ENCODE measurements around the gene PTCH2. TPM values are rescaled to one million over a fixed set of nuclear protein-coding genes. Genes with fewer than 3 reads are reported as not detected.
"Not testable (repeated sequence)": the region's sequence is repeated elsewhere in the genome, so short reads cannot be mapped to it uniquely, and the experiment has no call there.

PTCH2 gene
- total RNA-seq, 1 donor from 2014 or later, result 3.4 TPM

DNA sequence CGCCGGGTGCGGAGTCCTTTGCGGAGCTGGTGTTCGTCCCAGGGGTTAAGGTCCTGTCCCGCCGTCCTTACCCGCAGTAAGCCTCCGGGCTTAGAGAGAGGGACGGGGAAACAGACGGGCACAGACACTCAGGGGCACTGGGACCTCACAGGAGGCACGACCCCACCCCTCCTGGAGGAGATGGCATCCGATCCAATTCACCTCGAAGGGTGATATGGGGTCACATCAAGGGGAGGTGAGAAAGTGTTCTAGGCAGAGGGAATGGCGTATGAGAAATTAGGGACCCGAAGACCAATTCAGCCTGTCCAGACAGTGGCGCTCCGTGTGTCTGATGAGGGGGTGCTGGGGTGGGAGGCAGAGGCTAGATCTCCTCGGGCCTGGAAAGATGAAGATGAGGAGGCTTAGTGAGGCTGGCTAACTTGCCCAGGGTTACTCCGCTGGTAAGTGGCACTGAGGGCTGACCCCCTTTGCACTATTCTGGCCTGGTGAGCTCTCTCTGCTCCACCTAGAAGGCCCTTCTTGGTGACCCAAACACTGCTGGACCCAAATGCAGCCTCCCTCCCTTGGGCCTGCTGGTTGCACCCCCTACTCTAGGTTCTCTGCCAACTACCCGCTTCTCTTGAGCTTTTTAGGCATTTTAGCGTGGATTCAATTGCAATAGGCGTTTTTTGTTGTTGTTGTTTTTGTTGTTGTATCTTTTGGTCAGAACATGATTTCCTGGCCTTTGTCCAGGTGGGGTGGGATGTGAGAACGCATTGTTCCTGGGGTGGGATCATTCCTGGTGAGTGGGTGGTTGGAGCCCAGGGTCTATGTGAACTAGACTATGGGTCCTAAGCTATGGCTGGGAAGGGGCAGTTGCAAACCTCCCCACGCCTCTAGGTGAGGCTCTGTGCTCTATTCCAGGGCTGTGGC lies 22.5 kb downstream of the PTCH2 start:
- Mint-ChIP-seq H3K36me3 (no peaks in the 10 kb centered on the region), H3K4me3 (peak overlapping the region; percentile 92), H3K4me1 (ENCODE audit: unreplicated experiment) (peaks cover 17% of the 10 kb centered on the region), H3K9me3 (no peaks in the 10 kb centered on the region), H3K27me3 (peaks cover 3% of the 10 kb centered on the region), H3K27ac (peak overlapping the region; percentile 100)
- DNase-seq (ENCODE audit: extremely low spot score, unreplicated experiment), result no peak
- TF ChIP-seq, protein P1, sequence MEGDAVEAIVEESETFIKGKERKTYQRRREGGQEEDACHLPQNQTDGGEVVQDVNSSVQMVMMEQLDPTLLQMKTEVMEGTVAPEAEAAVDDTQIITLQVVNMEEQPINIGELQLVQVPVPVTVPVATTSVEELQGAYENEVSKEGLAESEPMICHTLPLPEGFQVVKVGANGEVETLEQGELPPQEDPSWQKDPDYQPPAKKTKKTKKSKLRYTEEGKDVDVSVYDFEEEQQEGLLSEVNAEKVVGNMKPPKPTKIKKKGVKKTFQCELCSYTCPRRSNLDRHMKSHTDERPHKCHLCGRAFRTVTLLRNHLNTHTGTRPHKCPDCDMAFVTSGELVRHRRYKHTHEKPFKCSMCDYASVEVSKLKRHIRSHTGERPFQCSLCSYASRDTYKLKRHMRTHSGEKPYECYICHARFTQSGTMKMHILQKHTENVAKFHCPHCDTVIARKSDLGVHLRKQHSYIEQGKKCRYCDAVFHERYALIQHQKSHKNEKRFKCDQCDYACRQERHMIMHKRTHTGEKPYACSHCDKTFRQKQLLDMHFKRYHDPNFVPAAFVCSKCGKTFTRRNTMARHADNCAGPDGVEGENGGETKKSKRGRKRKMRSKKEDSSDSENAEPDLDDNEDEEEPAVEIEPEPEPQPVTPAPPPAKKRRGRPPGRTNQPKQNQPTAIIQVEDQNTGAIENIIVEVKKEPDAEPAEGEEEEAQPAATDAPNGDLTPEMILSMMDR (conservative IDR thresholded peaks at IDR 0.05), result no peak

DNA sequence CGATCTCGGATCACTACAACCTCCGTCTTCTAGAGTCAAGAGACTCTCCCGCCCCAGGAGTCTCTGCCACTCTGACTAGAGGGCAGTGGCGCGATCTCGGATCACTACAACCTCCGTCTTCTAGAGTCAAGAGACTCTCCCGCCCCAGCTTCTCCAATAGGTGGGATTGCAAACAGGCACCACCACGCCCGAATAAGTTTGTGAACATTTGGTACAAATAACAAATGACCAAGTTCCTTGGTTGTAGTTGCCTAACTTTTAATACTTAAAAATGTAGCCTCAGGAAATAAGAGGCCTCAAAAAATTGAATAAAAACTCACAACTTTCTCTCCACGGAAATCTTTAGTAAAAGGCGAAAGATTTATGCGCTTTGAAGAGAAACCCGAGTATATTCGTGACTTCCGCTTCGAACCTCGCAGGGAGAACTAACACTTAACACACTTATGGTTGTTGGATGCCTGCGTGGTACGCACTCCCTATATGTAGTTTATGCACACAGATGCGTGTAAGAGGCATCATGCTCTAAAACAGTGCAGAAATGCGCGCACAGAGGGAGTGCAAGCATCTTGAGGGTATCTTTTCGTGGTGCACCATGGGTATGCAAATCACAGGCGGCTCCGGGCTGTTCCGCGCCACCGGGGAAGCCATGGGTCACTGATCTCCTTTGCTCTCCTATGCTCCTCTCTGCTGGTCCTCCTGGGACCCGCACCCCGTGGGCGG lies 23.3 kb downstream of the PTCH2 start:
- DNase-seq (ENCODE audit: extremely low spot score, unreplicated experiment), result no peak
- Mint-ChIP-seq H3K4me3 (peak overlapping the region; percentile 92), H3K36me3 (peaks cover 6% of the 10 kb centered on the region), H3K27me3 (peaks cover 3% of the 10 kb centered on the region), H3K9me3 (peaks cover 4% of the 10 kb centered on the region), H3K4me1 (ENCODE audit: unreplicated experiment) (peaks cover 26% of the 10 kb centered on the region), H3K27ac (peak overlapping the region; percentile 100)
- TF ChIP-seq, protein P1 (conservative IDR thresholded peaks at IDR 0.05), result no peak

DNA sequence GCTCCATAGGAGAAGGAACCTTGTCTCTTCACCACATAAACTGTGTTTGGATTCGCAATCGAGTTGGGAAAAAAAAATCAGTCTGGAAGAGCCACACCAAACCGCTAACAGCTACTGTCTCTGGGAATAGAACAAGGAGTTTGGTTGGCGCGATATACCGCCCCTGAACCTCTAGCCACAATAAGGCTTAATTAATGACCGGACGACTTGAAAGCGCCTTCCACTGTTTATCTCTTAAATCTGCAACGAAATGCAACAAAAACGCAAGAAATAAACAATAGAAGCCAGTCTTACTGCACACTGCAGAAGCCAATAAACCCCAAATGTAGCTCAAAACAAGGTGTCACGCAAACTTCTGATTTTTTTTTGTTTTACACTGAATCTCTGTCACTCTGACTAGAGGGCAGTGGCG lies 23.9 kb downstream of the PTCH2 start:
- no peak for DNase-seq (ENCODE audit: extremely low spot score, unreplicated experiment)
- TF ChIP-seq, protein P1 (conservative IDR thresholded peaks at IDR 0.05), result no peak
- peak overlapping the region; percentile 100 for H3K27ac Mint-ChIP-seq
- peaks cover 27% of the 10 kb centered on the region for H3K4me1 Mint-ChIP-seq (ENCODE audit: unreplicated experiment)
- peaks cover 5% of the 10 kb centered on the region for H3K9me3 Mint-ChIP-seq
- peaks cover 7% of the 10 kb centered on the region for H3K36me3 Mint-ChIP-seq
- H3K27me3 Mint-ChIP-seq, result peaks cover 3% of the 10 kb centered on the region
- H3K4me3 Mint-ChIP-seq, result peak overlapping the region; percentile 92

DNA sequence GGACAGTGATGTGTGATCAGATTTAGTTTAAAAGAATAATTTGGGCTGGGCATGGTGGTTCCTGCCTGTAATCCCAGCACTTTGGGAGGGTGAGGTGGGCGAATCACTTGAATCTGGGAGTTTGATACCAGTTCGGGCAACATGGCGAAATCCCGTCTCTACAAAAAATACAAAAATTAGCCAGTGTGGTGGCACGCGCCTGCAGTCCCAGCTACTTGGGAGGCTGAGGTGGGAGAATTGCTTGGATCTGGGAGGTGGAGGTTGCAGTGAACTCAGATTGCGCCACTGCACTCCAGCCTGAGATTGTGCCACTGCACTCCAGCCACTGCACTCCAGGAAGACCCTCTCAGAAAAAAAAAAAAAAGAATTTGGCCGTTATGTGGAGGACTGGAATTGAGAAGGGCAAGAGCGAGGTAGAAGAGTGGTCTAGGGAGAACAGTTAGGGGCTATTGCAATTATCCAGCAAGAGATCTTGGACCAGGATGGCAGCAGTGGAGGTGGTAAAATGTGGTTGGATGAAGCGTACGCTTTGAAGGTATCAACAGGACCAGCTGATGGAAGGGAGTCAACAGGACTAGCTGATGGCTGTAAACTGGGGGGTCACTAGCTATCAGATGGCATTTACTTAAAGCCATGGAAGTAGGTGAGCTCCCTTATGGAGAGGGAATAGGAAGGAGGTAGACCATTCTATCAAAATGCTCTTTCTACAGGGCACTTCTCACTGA lies 25.1 kb downstream of the PTCH2 start:
- H3K9me3 Mint-ChIP-seq, result peaks cover 5% of the 10 kb centered on the region
- TF ChIP-seq, protein P1 (conservative IDR thresholded peaks at IDR 0.05), result no peak
- peak overlapping the region; percentile 49 for H3K27ac Mint-ChIP-seq
- H3K36me3 Mint-ChIP-seq, result peaks cover 7% of the 10 kb centered on the region
- H3K4me1 Mint-ChIP-seq (ENCODE audit: unreplicated experiment), result peaks cover 27% of the 10 kb centered on the region
- peak overlapping the region; percentile 71 for H3K4me3 Mint-ChIP-seq
- no peak for DNase-seq (ENCODE audit: extremely low spot score, unreplicated experiment)
- H3K27me3 Mint-ChIP-seq, result peaks cover 3% of the 10 kb centered on the region

DNA sequence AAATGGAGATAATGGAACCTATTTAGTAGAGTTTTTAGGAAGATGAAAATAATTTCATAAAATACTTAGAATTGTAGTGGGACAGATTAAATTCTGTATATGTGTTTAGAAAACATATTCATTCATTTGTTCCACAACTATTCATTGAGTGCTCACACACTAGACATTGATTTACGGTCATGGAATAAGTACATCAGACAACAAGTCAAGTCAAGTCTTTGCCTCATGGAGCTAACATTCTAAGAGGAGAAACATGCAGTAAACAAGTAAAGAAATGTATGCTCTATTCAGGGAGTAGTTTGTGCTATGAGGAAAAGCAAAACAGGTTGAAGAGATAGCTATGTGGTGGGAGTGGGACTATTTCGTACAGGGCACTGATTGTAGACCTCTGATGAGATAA lies 25.7 kb downstream of the PTCH2 start:
- H3K9me3 Mint-ChIP-seq, result peaks cover 5% of the 10 kb centered on the region
- H3K36me3 Mint-ChIP-seq, result peaks cover 7% of the 10 kb centered on the region
- peak overlapping the region; percentile 39 for H3K4me3 Mint-ChIP-seq
- no peak for DNase-seq (ENCODE audit: extremely low spot score, unreplicated experiment)
- TF ChIP-seq, protein P1 (conservative IDR thresholded peaks at IDR 0.05), result no peak
- peak overlapping the region; percentile 49 for H3K27ac Mint-ChIP-seq
- peaks cover 3% of the 10 kb centered on the region for H3K27me3 Mint-ChIP-seq
- H3K4me1 Mint-ChIP-seq (ENCODE audit: unreplicated experiment), result peaks cover 28% of the 10 kb centered on the region

DNA sequence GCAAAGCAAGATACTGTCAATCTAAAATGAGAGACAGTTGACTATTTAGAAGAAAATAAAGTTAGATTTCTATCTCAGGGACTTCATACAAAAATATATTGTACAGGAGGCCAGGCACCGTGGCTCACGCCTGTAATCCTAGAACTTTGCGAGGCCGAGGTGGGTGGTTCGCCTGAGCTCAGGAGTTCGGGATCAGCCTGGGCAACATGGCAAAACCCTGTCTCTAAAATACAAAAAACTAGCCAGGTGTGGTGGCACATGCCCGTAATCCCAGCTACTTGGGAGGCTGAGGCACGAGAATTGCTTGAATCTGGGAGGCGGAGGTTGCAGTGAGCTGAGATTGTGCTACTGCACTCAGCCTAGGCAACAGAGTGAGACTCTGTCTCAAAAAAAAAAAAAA lies 27.1 kb downstream of the PTCH2 start:
- H3K36me3 Mint-ChIP-seq; DNase-seq (ENCODE audit: extremely low spot score, unreplicated experiment); H3K27me3 Mint-ChIP-seq; H3K27ac Mint-ChIP-seq; H3K9me3 Mint-ChIP-seq: not testable (repeated sequence)
- Mint-ChIP-seq H3K4me1 (ENCODE audit: unreplicated experiment) (peaks cover 41% of the 10 kb centered on the region), H3K4me3 (peak overlapping the region; percentile 78)

All from type B pancreatic cell (in vitro differentiated cells).